ENCODE data around the gene PAK5. TPM values are rescaled to one million over a fixed set of nuclear protein-coding genes. Genes with fewer than 3 reads are reported as not detected.

Gene PAK5
- total and polyA plus RNA-seq, 2 donors (not counting 1 experiment from before 2014, with no cell fraction given), result not detected

- Histone ChIP-seq H3K9me3 (ENCODE audit: control insufficient read depth, insufficient read depth, low read depth, low read length) (no peaks in the 10 kb centered on the region), H2AFZ (ENCODE audit: low read length) (no peak overlapping the region), H3K79me2 (ENCODE audit: control insufficient read depth, insufficient read depth, low read length) (no peaks in the 10 kb centered on the region), H3K9ac (ENCODE audit: insufficient read depth, low read length) (no peak overlapping the region), H3K27ac (ENCODE audit: insufficient read depth, low read length) (no peak overlapping the region), H3K4me1 (ENCODE audit: control insufficient read depth, extremely low read depth, insufficient read depth, low read length) (no peaks in the 10 kb centered on the region), H3K27me3 (ENCODE audit: control insufficient read depth, insufficient read depth, low read length) (peaks cover 35% of the 10 kb centered on the region), H3K36me3 (ENCODE audit: control insufficient read depth, insufficient read depth, low read length) (no peaks in the 10 kb centered on the region), H4K20me1 (ENCODE audit: control insufficient read depth, extremely low read depth, insufficient read depth, low read length) (no peaks in the 10 kb centered on the region), H3K4me2 (ENCODE audit: extremely low read depth, insufficient read depth, low read length) (no peak overlapping the region), H3K4me3 (replicated peaks in 1 of 4; ENCODE audit: control extremely low read depth in 1 of 4, insufficient read depth in 1 of 4, low read depth in 3 of 4, low read length in 4 of 4) (no peak overlapping the region)
- no peak for TF ChIP-seq CTCF (conservative IDR thresholded peaks at IDR 0.05 in 1 of 2, IDR thresholded peaks at IDR 0.05 in 1 of 2; ENCODE audit: low read depth in 1 of 2, low read length in 2 of 2)
- no peak for DNase-seq (ENCODE audit: low read depth in 2 of 2)
These were observed 329.6 kb downstream of the PAK5 start for GRCh38 chr20:9509246-9509645.

GRCh38 chr20:9508696-9509178, 330.1 kb downstream of the PAK5 start:
- Histone ChIP-seq H3K27ac (ENCODE audit: insufficient read depth, low read length) (no peak overlapping the region), H3K4me2 (ENCODE audit: extremely low read depth, insufficient read depth, low read length) (no peak overlapping the region), H3K9ac (ENCODE audit: insufficient read depth, low read length) (no peak overlapping the region), H3K79me2 (ENCODE audit: control insufficient read depth, insufficient read depth, low read length) (no peaks in the 10 kb centered on the region), H2AFZ (ENCODE audit: low read length) (no peak overlapping the region), H3K4me3 (replicated peaks in 1 of 4; ENCODE audit: control extremely low read depth in 1 of 4, insufficient read depth in 1 of 4, low read depth in 3 of 4, low read length in 4 of 4) (no peak overlapping the region), H3K4me1 (ENCODE audit: control insufficient read depth, extremely low read depth, insufficient read depth, low read length) (no peaks in the 10 kb centered on the region), H3K9me3 (ENCODE audit: control insufficient read depth, insufficient read depth, low read depth, low read length) (no peaks in the 10 kb centered on the region), H4K20me1 (ENCODE audit: control insufficient read depth, extremely low read depth, insufficient read depth, low read length) (no peaks in the 10 kb centered on the region), H3K36me3 (ENCODE audit: control insufficient read depth, insufficient read depth, low read length) (no peaks in the 10 kb centered on the region), H3K27me3 (ENCODE audit: control insufficient read depth, insufficient read depth, low read length) (peaks cover 30% of the 10 kb centered on the region)
- DNase-seq (ENCODE audit: low read depth in 2 of 2), result no peak
- TF ChIP-seq CTCF (conservative IDR thresholded peaks at IDR 0.05 in 1 of 2, IDR thresholded peaks at IDR 0.05 in 1 of 2; ENCODE audit: low read depth in 1 of 2, low read length in 2 of 2), result no peak
- peak; percentile 79 for TF ChIP-seq EZH2 (IDR thresholded peaks at IDR 0.05; ENCODE audit: low read length, missing control alignments)

GRCh38 chr20:9508240-9508661, 330.6 kb downstream of the PAK5 start:
- Histone ChIP-seq H3K4me1 (ENCODE audit: control insufficient read depth, extremely low read depth, insufficient read depth, low read length) (no peaks in the 10 kb centered on the region), H3K27me3 (ENCODE audit: control insufficient read depth, insufficient read depth, low read length) (peaks cover 29% of the 10 kb centered on the region), H3K4me2 (ENCODE audit: extremely low read depth, insufficient read depth, low read length) (peak overlapping the region; percentile 48), H3K4me3 (replicated peaks in 1 of 4; ENCODE audit: control extremely low read depth in 1 of 4, insufficient read depth in 1 of 4, low read depth in 3 of 4, low read length in 4 of 4) (no peak overlapping the region), H3K9ac (ENCODE audit: insufficient read depth, low read length) (no peak overlapping the region), H4K20me1 (ENCODE audit: control insufficient read depth, extremely low read depth, insufficient read depth, low read length) (no peaks in the 10 kb centered on the region), H3K36me3 (ENCODE audit: control insufficient read depth, insufficient read depth, low read length) (no peaks in the 10 kb centered on the region), H3K9me3 (ENCODE audit: control insufficient read depth, insufficient read depth, low read depth, low read length) (no peaks in the 10 kb centered on the region), H3K27ac (ENCODE audit: insufficient read depth, low read length) (no peak overlapping the region), H3K79me2 (ENCODE audit: control insufficient read depth, insufficient read depth, low read length) (no peaks in the 10 kb centered on the region), H2AFZ (ENCODE audit: low read length) (no peak overlapping the region)
- TF ChIP-seq CTCF (conservative IDR thresholded peaks at IDR 0.05 in 1 of 2, IDR thresholded peaks at IDR 0.05 in 1 of 2; ENCODE audit: low read depth in 1 of 2, low read length in 2 of 2) (no peak), EZH2 (IDR thresholded peaks at IDR 0.05; ENCODE audit: low read length, missing control alignments) (no peak)
- DNase-seq (ENCODE audit: low read depth in 2 of 2), result no peak
